HG02759 (cell line): ENCODE data around the gene LAMA5.

Source experiments
- ATAC-seq: cut with Tn5 transposase; IDR thresholded peaks from one replicate; pipeline ENCODE4 v1.9.1; 2021; ENCODE audit warnings: mild to moderate bottlenecking, moderate library complexity; ENCODE audit not compliant: unreplicated experiment

LAMA5 gene

GRCh38 chr20:62274332-62274950 is 92.7 kb downstream of the LAMA5 start:
- no peak for ATAC-seq

- no peak for ATAC-seq
Observed at GRCh38 chr20:62273416-62273815, 93.7 kb downstream of the LAMA5 start.

- no peak for ATAC-seq
Observed at GRCh38 chr20:62272200-62272599, 94.9 kb downstream of the LAMA5 start.

- ATAC-seq = no peak
Observed at GRCh38 chr20:62269871-62270270, 97.2 kb downstream of the LAMA5 start.

- ATAC-seq = no peak
Observed at GRCh38 chr20:62269378-62269777, 97.7 kb downstream of the LAMA5 start.

GRCh38 chr20:62268228-62268900 is 98.7 kb downstream of the LAMA5 start:
- ATAC-seq = no peak

- ATAC-seq = no peak
Observed at GRCh38 chr20:62267543-62267942, 99.6 kb downstream of the LAMA5 start.

- ATAC-seq = no peak
Observed at GRCh38 chr20:62266851-62267250, 100.3 kb downstream of the LAMA5 start.

- no peak for ATAC-seq
Observed at GRCh38 chr20:62266340-62266739, 100.8 kb downstream of the LAMA5 start.

- ATAC-seq = no peak
Observed at GRCh38 chr20:62265365-62265764, 101.7 kb downstream of the LAMA5 start.

GRCh38 chr20:62263396-62263795 is 103.7 kb downstream of the LAMA5 start:
- ATAC-seq = no peak

GRCh38 chr20:62262064-62262463 is 105.0 kb downstream of the LAMA5 start:
- no peak for ATAC-seq

- no peak for ATAC-seq
Observed at GRCh38 chr20:62259294-62259565, 107.9 kb downstream of the LAMA5 start.
